Hepatocyte (in vitro differentiated cells): ENCODE results near the gene TSEN2. TPM values are rescaled to one million over a fixed set of nuclear protein-coding genes. Genes with fewer than 3 reads are reported as not detected.
"Not testable (repeated sequence)": the region's sequence is repeated elsewhere in the genome, so short reads cannot be mapped to it uniquely, and the experiment has no call there.

Experiments
- DNase-seq: peaks from one replicate; pipeline ENCODE4 v3.0.0-alpha.2; 2016; ENCODE audit warnings: low spot score
- H2AFZ ChIP-seq: fragments of 200-600 bp; sonication (generic); 2 replicates; pipeline ENCODE4 v1.6.0; 2016; ENCODE audit warnings: antibody characterized with exemption, mild to moderate bottlenecking
- H3K27ac ChIP-seq: fragments of 200-600 bp; sonication (generic); 2 replicates; pipeline ENCODE4 v1.5.1; 2016; ENCODE audit warnings: mild to moderate bottlenecking
- H3K27me3 ChIP-seq: fragments of 200-600 bp; sonication (generic); 2 replicates; pipeline ENCODE4 v1.6.1; 2016
- H3K36me3 ChIP-seq: fragments of 200-600 bp; sonication (generic); replicated peaks from 2 replicates; pipeline ENCODE4 v1.5.1; 2016; ENCODE audit warnings: low read depth; ENCODE audit not compliant: insufficient read depth
- H3K4me1 ChIP-seq: fragments of 200-600 bp; sonication (generic); 2 replicates; pipeline ENCODE4 v1.5.1; 2016; ENCODE audit warnings: mild to moderate bottlenecking, moderate library complexity; ENCODE audit not compliant: insufficient read depth
- H3K4me2 ChIP-seq: fragments of 200-600 bp; sonication (generic); 2 replicates; pipeline ENCODE4 v1.6.0; 2016
- H3K4me3 ChIP-seq: fragments of 200-600 bp; sonication (generic); 2 replicates; pipeline ENCODE4 v1.5.1; 2016; ENCODE audit warnings: mild to moderate bottlenecking
- H3K79me2 ChIP-seq: fragments of 200-600 bp; sonication (generic); 2 replicates; pipeline ENCODE4 v1.6.0; 2017; ENCODE audit warnings: mild to moderate bottlenecking
- H3K9me2 ChIP-seq: fragments of 200-600 bp; sonication (generic); replicated peaks from 2 replicates; pipeline ENCODE4 v1.6.0; 2017; ENCODE audit warnings: mild to moderate bottlenecking; ENCODE audit not compliant: insufficient read depth
- H3K9me3 ChIP-seq: fragments of 200-600 bp; sonication (generic); 2 replicates; pipeline ENCODE4 v1.5.1; 2016; ENCODE audit warnings: low read depth, mild to moderate bottlenecking
- H4K20me1 ChIP-seq: fragments of 200-600 bp; sonication (generic); 2 replicates; pipeline ENCODE4 v1.6.0; 2016; ENCODE audit warnings: mild to moderate bottlenecking; ENCODE audit not compliant: insufficient read depth, poor library complexity, severe bottlenecking
- EZH2 ChIP-seq: fragments of 200-600 bp; sonication (generic); IDR thresholded peaks from 2 replicates; pipeline ENCODE4 v1.6.1; 2016; ENCODE audit warnings: antibody characterized with exemption, mild to moderate bottlenecking, borderline replicate concordance
- EZH2phosphoT487 ChIP-seq: fragments of 200-600 bp; sonication (generic); IDR thresholded peaks from one replicate; pipeline ENCODE4 v1.6.1; 2018; ENCODE audit warnings: antibody characterized with exemption, mild to moderate bottlenecking, low read depth, moderate library complexity; ENCODE audit not compliant: unreplicated experiment, severe bottlenecking
- WGBS: methylation state at CpG from one replicate; pipeline ENCODE4 v1.1.6; 2016; ENCODE audit warnings: low lambda C conversion rate; ENCODE audit errors: missing lambda C conversion rate; 5-methylcytosine and 5-hydroxymethylcytosine counted together
- polyA plus RNA-seq: library from polyadenylated mRNA; unstranded; fragments of >200 nt; fragmentation: Nextera tagmentation; extraction: Ambion mirVana; gene quantifications from 2 replicates; pipeline ENCODE4 v1.2.1, GENCODE V29; 2016
- total RNA-seq: library from RNA; depleted of rRNA; stranded (reverse); fragments of >200 nt; gene quantifications from 2 replicates; pipeline ENCODE4 v1.2.3, GENCODE V29; 2014
- TF ChIP-seq, protein P1 (sequence below): fragments of 200-600 bp; sonication (generic); IDR thresholded peaks from 2 replicates; pipeline ENCODE4 v1.5.1; 2016; ENCODE audit warnings: antibody characterized with exemption, mild to moderate bottlenecking; ENCODE audit not compliant: poor library complexity

Gene TSEN2
- total and polyA plus RNA-seq, 2 experiments from 2014 or later, result 9.6 to 17.8 TPM

DNA sequence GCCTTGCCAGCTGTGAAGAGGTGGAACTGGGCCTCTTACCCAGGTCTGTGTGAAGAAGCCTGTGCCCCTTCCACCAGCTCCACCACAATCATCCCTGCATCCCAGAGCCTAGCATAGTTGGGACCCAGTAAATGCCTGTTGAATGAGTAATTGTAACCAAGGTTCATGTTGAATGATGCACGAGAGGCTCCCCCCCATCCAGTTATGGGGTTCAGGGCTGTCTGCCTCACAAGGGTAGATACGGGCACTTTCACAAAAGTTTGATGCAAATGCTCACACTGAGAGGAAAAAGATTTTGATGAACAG is 29.5 kb upstream of the TSEN2 start:
- H4K20me1 ChIP-seq, result no peaks in the 10 kb centered on the region
- TF ChIP-seq EZH2phosphoT487 (no peak), EZH2 (no peak)
- TF ChIP-seq, protein P1, sequence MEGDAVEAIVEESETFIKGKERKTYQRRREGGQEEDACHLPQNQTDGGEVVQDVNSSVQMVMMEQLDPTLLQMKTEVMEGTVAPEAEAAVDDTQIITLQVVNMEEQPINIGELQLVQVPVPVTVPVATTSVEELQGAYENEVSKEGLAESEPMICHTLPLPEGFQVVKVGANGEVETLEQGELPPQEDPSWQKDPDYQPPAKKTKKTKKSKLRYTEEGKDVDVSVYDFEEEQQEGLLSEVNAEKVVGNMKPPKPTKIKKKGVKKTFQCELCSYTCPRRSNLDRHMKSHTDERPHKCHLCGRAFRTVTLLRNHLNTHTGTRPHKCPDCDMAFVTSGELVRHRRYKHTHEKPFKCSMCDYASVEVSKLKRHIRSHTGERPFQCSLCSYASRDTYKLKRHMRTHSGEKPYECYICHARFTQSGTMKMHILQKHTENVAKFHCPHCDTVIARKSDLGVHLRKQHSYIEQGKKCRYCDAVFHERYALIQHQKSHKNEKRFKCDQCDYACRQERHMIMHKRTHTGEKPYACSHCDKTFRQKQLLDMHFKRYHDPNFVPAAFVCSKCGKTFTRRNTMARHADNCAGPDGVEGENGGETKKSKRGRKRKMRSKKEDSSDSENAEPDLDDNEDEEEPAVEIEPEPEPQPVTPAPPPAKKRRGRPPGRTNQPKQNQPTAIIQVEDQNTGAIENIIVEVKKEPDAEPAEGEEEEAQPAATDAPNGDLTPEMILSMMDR, result no peak
- H3K4me1 ChIP-seq, result peaks cover 3% of the 10 kb centered on the region
- H3K27me3 ChIP-seq, result no peaks in the 10 kb centered on the region
- H3K9me2 ChIP-seq, result no peaks in the 10 kb centered on the region
- H3K4me2 ChIP-seq, result no peak overlapping the region
- H2AFZ ChIP-seq, result no peak overlapping the region
- no peaks in the 10 kb centered on the region for H3K79me2 ChIP-seq
- H3K27ac ChIP-seq, result no peak overlapping the region
- 83% methylated on average over 2 of the region's 2 CpGs for WGBS
- no peak for DNase-seq
- no peaks in the 10 kb centered on the region for H3K36me3 ChIP-seq
- H3K4me3 ChIP-seq, result no peak overlapping the region
- no peaks in the 10 kb centered on the region for H3K9me3 ChIP-seq

DNA sequence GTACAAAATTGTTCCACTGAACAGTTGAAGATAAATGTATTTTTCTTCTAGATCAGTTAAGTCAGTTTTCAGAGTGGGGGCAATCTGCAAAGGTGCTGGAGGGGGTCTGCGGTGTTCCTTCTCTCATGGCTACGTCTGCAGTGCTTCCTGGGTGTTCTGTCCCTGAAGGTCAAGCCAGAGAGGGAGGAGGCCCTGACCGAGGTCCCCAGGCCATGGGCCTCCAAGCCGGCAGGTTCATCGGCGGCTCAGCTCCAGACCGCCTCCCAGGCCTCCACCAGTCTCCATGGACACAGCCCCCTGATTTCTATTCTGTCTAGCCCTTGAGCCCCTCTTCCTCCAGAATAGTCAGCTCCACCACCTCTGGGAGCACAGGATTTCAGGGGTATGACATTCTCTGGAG is 28.5 kb upstream of the TSEN2 start:
- WGBS, result 85% methylated on average over 6 of the region's 7 CpGs
- Histone ChIP-seq H3K27ac (no peak overlapping the region), H3K9me3 (no peaks in the 10 kb centered on the region), H3K4me2 (no peak overlapping the region), H3K27me3 (no peaks in the 10 kb centered on the region), H3K4me1 (peaks cover 5% of the 10 kb centered on the region), H3K36me3 (no peaks in the 10 kb centered on the region), H3K79me2 (no peaks in the 10 kb centered on the region), H4K20me1 (no peaks in the 10 kb centered on the region), H2AFZ (no peak overlapping the region), H3K4me3 (no peak overlapping the region), H3K9me2 (no peaks in the 10 kb centered on the region)
- TF ChIP-seq, protein P1, result no peak
- no peak for TF ChIP-seq EZH2
- TF ChIP-seq EZH2phosphoT487, result no peak
- no peak for DNase-seq

DNA sequence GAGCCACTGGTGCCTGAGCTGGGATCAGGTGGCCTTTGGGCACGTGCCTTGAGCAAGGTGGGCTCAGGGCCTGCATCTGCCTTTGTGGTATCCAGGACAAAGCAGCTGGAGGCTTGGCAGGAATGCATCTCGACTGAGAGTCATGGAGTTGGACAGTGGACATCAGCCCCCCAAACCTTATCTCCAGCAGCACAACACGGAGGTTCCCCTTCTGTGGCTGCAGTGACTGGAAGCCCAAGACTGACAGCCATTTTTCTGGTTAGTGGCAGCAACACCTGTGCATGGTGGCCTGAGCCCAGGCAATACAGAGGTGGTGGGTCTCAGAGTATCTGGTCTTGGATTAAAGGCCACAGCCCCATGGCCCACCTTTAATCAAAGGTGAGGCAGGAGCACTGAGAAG is 27.8 kb upstream of the TSEN2 start:
- Histone ChIP-seq H3K36me3 (no peaks in the 10 kb centered on the region), H3K27ac (no peak overlapping the region), H3K27me3 (no peaks in the 10 kb centered on the region), H3K9me3 (no peaks in the 10 kb centered on the region), H2AFZ (no peak overlapping the region), H4K20me1 (no peaks in the 10 kb centered on the region), H3K4me1 (peaks cover 5% of the 10 kb centered on the region), H3K4me3 (no peak overlapping the region), H3K9me2 (no peaks in the 10 kb centered on the region), H3K4me2 (no peak overlapping the region), H3K79me2 (no peaks in the 10 kb centered on the region)
- DNase-seq, result no peak
- 83% methylated on average over 3 of the region's 3 CpGs for WGBS
- no peak for TF ChIP-seq EZH2
- TF ChIP-seq, protein P1, result no peak
- TF ChIP-seq EZH2phosphoT487, result no peak

DNA sequence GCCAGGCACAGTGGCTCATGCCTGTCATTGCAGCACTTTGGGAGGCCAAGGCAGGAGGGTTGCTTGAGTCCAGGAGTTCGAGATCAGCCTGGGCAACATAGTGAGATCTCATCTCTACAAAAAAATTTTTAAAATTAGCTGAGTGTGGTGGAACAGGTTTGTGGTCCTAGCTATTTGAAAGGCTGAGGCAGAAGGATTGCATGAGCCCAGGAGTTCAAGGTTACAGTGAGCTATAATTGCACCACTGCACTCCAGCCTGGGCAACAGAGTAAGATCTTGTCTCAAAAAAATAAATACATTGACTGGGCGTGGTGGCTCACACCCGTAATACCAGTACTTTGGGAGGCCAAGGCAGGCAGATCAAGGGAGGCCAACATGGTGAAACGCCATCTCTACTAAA is 26.9 kb upstream of the TSEN2 start:
- H3K9me2 ChIP-seq, H2AFZ ChIP-seq, H3K27ac ChIP-seq, H4K20me1 ChIP-seq, H3K4me2 ChIP-seq, H3K27me3 ChIP-seq, H3K9me3 ChIP-seq, DNase-seq, H3K4me1 ChIP-seq, H3K79me2 ChIP-seq, H3K36me3 ChIP-seq, H3K4me3 ChIP-seq: not testable (repeated sequence)
- 93% methylated on average over 4 of the region's 4 CpGs for WGBS
